DND-41 (cell line): Measurements from ENCODE around the gene ABCB8.

ENCODE experiments used
- ATAC-seq: fragments of 200-7000 bp; cut with Tn5 transposase; 3 replicates; pipeline ENCODE4 v1.9.1; 2021; ENCODE audit warnings: low read depth; ENCODE audit not compliant: insufficient read depth
- DNase-seq: peaks from one replicate; pipeline ENCODE4 v3.0.0-alpha.2; 2020
- H2AFZ ChIP-seq: 2 replicates; pipeline ENCODE4 v1.6.0; 2012; ENCODE audit warnings: low read depth, low read length
- H3K27ac ChIP-seq: 2 replicates; pipeline ENCODE4 v1.5.1; 2012; ENCODE audit warnings: low read length, inconsistent platforms
- H3K27me3 ChIP-seq: fragments of 200-600 bp; sonication (generic); 2 replicates; pipeline ENCODE4 v1.6.0; 2012; ENCODE audit warnings: low read length, mild to moderate bottlenecking, inconsistent platforms; ENCODE audit not compliant: insufficient read depth, poor library complexity
- H3K36me3 ChIP-seq: 2 replicates; pipeline ENCODE4 v1.5.1; 2012; ENCODE audit warnings: low read length, inconsistent platforms; ENCODE audit not compliant: insufficient read depth
- H3K4me1 ChIP-seq: 2 replicates; pipeline ENCODE4 v1.5.1; 2012; ENCODE audit warnings: mild to moderate bottlenecking, low read length; ENCODE audit not compliant: insufficient read depth
- H3K4me2 ChIP-seq: 2 replicates; pipeline ENCODE4 v1.6.0; 2012; ENCODE audit warnings: mild to moderate bottlenecking, moderate library complexity, low read length, inconsistent platforms; ENCODE audit not compliant: insufficient read depth
- H3K4me3 ChIP-seq, 2 experiments: fragments of 200-600 bp in 1 of 2; shearing (Covaris generic) in 1 of 2; 2 replicates each; pipeline ENCODE4 v1.5.1; 2012 to 2016; ENCODE audit warnings: inconsistent platforms in 2 of 2, low read length in 2 of 2, mild to moderate bottlenecking in 2 of 2, low read depth in 1 of 2, moderate library complexity in 1 of 2
- H3K79me2 ChIP-seq: 2 replicates; pipeline ENCODE4 v1.6.0; 2012; ENCODE audit warnings: low read length, inconsistent platforms; ENCODE audit not compliant: insufficient read depth
- H3K9ac ChIP-seq: 2 replicates; pipeline ENCODE4 v1.6.0; 2012; ENCODE audit warnings: low read depth, mild to moderate bottlenecking, inconsistent platforms, low read length, moderate library complexity
- H3K9me3 ChIP-seq: 2 replicates; pipeline ENCODE4 v1.5.1; 2012; ENCODE audit warnings: low read length, moderate library complexity, mild to moderate bottlenecking, inconsistent platforms; ENCODE audit not compliant: insufficient read depth, severe bottlenecking
- H4K20me1 ChIP-seq: 2 replicates; pipeline ENCODE4 v1.6.0; 2012; ENCODE audit warnings: low read length; ENCODE audit not compliant: insufficient read depth
- CTCF ChIP-seq: IDR thresholded peaks from 2 replicates; pipeline ENCODE4 v1.5.1; 2012; ENCODE audit warnings: borderline replicate concordance, low read length, moderate library complexity, mild to moderate bottlenecking; ENCODE audit not compliant: poor library complexity, severe bottlenecking; ENCODE audit errors: extremely low read depth
- EZH2 ChIP-seq: IDR thresholded peaks from 3 replicates; pipeline ENCODE4 v1.6.1; 2012; ENCODE audit warnings: borderline replicate concordance, low read depth, mild to moderate bottlenecking, moderate library complexity, low read length, inconsistent platforms; ENCODE audit not compliant: severe bottlenecking

ABCB8 gene

GRCh38 chr7:151003572-151003971 is 24.7 kb upstream of the ABCB8 start:
- Histone ChIP-seq H3K9me3 (no peaks in the 10 kb centered on the region), H2AFZ (no peak overlapping the region), H3K4me2 (no peak overlapping the region), H3K36me3 (no peaks in the 10 kb centered on the region), H3K27me3 (no peaks in the 10 kb centered on the region), H3K9ac (no peak overlapping the region), H3K4me1 (peaks cover 14% of the 10 kb centered on the region), H4K20me1 (no peaks in the 10 kb centered on the region), H3K4me3 (no peak overlapping the region), H3K27ac (no peak overlapping the region), H3K79me2 (no peaks in the 10 kb centered on the region)
- DNase-seq (no peak), ATAC-seq (no peak)
- no peak for TF ChIP-seq CTCF
- no peak for TF ChIP-seq EZH2

- no peak overlapping the region for H3K27ac ChIP-seq
- TF ChIP-seq CTCF: no peak
- no peak for TF ChIP-seq EZH2
- no peak for DNase-seq
- peaks cover 25% of the 10 kb centered on the region for H3K4me1 ChIP-seq
- H3K4me3 ChIP-seq: no peak overlapping the region
- H2AFZ ChIP-seq: no peak overlapping the region
- ATAC-seq: no peak
- no peaks in the 10 kb centered on the region for H3K36me3 ChIP-seq
- H3K79me2 ChIP-seq: no peaks in the 10 kb centered on the region
- H3K9me3 ChIP-seq: no peaks in the 10 kb centered on the region
- H3K9ac ChIP-seq: no peak overlapping the region
- H3K27me3 ChIP-seq: no peaks in the 10 kb centered on the region
- H4K20me1 ChIP-seq: no peaks in the 10 kb centered on the region
- H3K4me2 ChIP-seq: no peak overlapping the region
Measured at GRCh38 chr7:151005566-151005965, 22.7 kb upstream of the ABCB8 start.

- no peak for DNase-seq
- Histone ChIP-seq H2AFZ (no peak overlapping the region), H3K9me3 (no peaks in the 10 kb centered on the region), H4K20me1 (no peaks in the 10 kb centered on the region), H3K27me3 (no peaks in the 10 kb centered on the region), H3K4me2 (no peak overlapping the region), H3K4me1 (peaks cover 25% of the 10 kb centered on the region), H3K9ac (no peak overlapping the region), H3K27ac (no peak overlapping the region), H3K36me3 (no peaks in the 10 kb centered on the region), H3K4me3 (no peak overlapping the region), H3K79me2 (no peaks in the 10 kb centered on the region)
- no peak for TF ChIP-seq EZH2
- no peak for TF ChIP-seq CTCF
- no peak for ATAC-seq
Measured at GRCh38 chr7:151006590-151007300, 21.5 kb upstream of the ABCB8 start.
